Tibial artery (tissue), 4 donors: ENCODE data around the gene EGLN2.

Experiments used
- DNase-seq, 2 donors: peaks; one replicate each; pipeline ENCODE4 v3.0.0-alpha.2; 2019
- H3K27ac ChIP-seq, 2 donors: fragments of 200-600 bp; sonication (generic) in 1 of 2; 1 replicate in 1 of 2; 2 replicates in 1 of 2; pipeline ENCODE4 v1.5.1; 2018 to 2019; ENCODE audit warnings: mild to moderate bottlenecking in 1 of 2
- H3K27me3 ChIP-seq, 2 donors: fragments of 200-600 bp; sonication (generic) in 1 of 2; one replicate each; pipeline versions ENCODE4 v1.5.1 to v1.6.0; 2016 to 2019
- H3K36me3 ChIP-seq, 3 donors: fragments of 200-600 bp; sonication (generic) in 2 of 3; one replicate each; pipeline ENCODE4 v1.5.1; 2016 to 2019; ENCODE audit warnings: mild to moderate bottlenecking in 2 of 3
- H3K4me1 ChIP-seq, 4 donors: fragments of 200-600 bp; sonication (generic) in 2 of 4; 1 replicate in 3 of 4; 2 replicates in 1 of 4; pipeline ENCODE4 v1.5.1; 2016 to 2019
- H3K4me3 ChIP-seq, 2 donors: fragments of 200-600 bp; sonication (generic) in 1 of 2; 1 replicate in 1 of 2; 2 replicates in 1 of 2; pipeline ENCODE4 v1.5.1; 2018 to 2019; ENCODE audit warnings: mild to moderate bottlenecking in 2 of 2
- H3K9me3 ChIP-seq, 3 donors: fragments of 200-600 bp; sonication (generic) in 1 of 3; one replicate each; pipeline ENCODE4 v1.5.1; 2016 to 2019
- CTCF ChIP-seq, 2 experiments: fragments of 200-600 bp in 1 of 2; fragments of 450-650 bp in 1 of 2; IDR thresholded peaks; one replicate each; pipeline ENCODE4 v1.5.1; 2017 to 2019; ENCODE audit warnings: antibody characterized with exemption in 2 of 2, mild to moderate bottlenecking in 1 of 2, moderate library complexity in 1 of 2
- intact Hi-C: fragments of 100-400 bp; cut with DNase I; formaldehyde crosslinking; loops from one replicate; pipeline ENCODE4 v1.15.0; 2023; ENCODE audit warnings: low total_unique reads

Gene EGLN2

GRCh38 chr19:40785526-40785925 is 13.5 kb upstream of the EGLN2 start:
- no peak for DNase-seq
- no peaks in the 10 kb centered on the region for H3K9me3 ChIP-seq
- peak overlapping the region in 1 of 2 donors; percentile 34 for H3K27ac ChIP-seq
- no peak overlapping the region for H3K4me3 ChIP-seq
- H3K36me3 ChIP-seq = peaks cover 9 to 72% (median 26%) of the 10 kb centered on the region in 3 donors
- no peak for TF ChIP-seq CTCF (IDR thresholded peaks at IDR 0.05)
- intact Hi-C loops = no loop called here
- H3K4me1 ChIP-seq = peaks cover 0 to 11% (median 6%) of the 10 kb centered on the region in 4 donors
- H3K27me3 ChIP-seq = no peaks in the 10 kb centered on the region

GRCh38 chr19:40786060-40787037 is 12.6 kb upstream of the EGLN2 start:
- Histone ChIP-seq H3K4me3 (no peak overlapping the region), H3K27ac (peak overlapping the region; percentile 6 to 34), H3K36me3 (peaks cover 9 to 75% (median 26%) of the 10 kb centered on the region in 3 donors), H3K9me3 (no peaks in the 10 kb centered on the region), H3K27me3 (no peaks in the 10 kb centered on the region), H3K4me1 (peaks cover 0 to 20% (median 15%) of the 10 kb centered on the region in 4 donors)
- DNase-seq = no peak
- intact Hi-C loops = no loop called here
- no peak for TF ChIP-seq CTCF (IDR thresholded peaks at IDR 0.05)

- peak in 1 of 2 donors; percentile 89 for DNase-seq
- Histone ChIP-seq H3K9me3 (no peaks in the 10 kb centered on the region), H3K4me1 (peaks cover 0 to 46% (median 31%) of the 10 kb centered on the region in 4 donors), H3K4me3 (no peak overlapping the region), H3K27ac (peak overlapping the region; percentile 85 to 91), H3K36me3 (peaks cover 4 to 60% (median 18%) of the 10 kb centered on the region in 3 donors), H3K27me3 (no peaks in the 10 kb centered on the region)
- no peak for TF ChIP-seq CTCF (IDR thresholded peaks at IDR 0.05)
- intact Hi-C loops = no loop called here
Observed at GRCh38 chr19:40791349-40791748, 7.6 kb upstream of the EGLN2 start.

GRCh38 chr19:40791996-40792395 is 7.0 kb upstream of the EGLN2 start:
- Histone ChIP-seq H3K27ac (peak overlapping the region; percentile 85 to 91), H3K4me1 (peaks cover 0 to 46% (median 31%) of the 10 kb centered on the region in 4 donors), H3K36me3 (peaks cover 0 to 58% (median 12%) of the 10 kb centered on the region in 3 donors), H3K4me3 (no peak overlapping the region), H3K9me3 (no peaks in the 10 kb centered on the region), H3K27me3 (no peaks in the 10 kb centered on the region)
- no peak for DNase-seq
- no peak for TF ChIP-seq CTCF (IDR thresholded peaks at IDR 0.05)
- intact Hi-C loops = no loop called here

- intact Hi-C loops = no loop called here
- Histone ChIP-seq H3K27me3 (no peaks in the 10 kb centered on the region), H3K27ac (peak overlapping the region; percentile 97), H3K4me1 (peaks cover 0 to 50% (median 35%) of the 10 kb centered on the region in 4 donors), H3K4me3 (no peak overlapping the region), H3K9me3 (no peaks in the 10 kb centered on the region), H3K36me3 (peaks cover 7 to 33% (median 10%) of the 10 kb centered on the region in 3 donors)
- TF ChIP-seq CTCF (IDR thresholded peaks at IDR 0.05) = no peak
- DNase-seq = no peak
Observed at GRCh38 chr19:40797166-40797962, 1.6 kb upstream of the EGLN2 start.
